Measurements from ENCODE around the gene ARHGAP23. TPM values are rescaled to one million over a fixed set of nuclear protein-coding genes. Genes with fewer than 3 reads are reported as not detected.

The ARHGAP23 gene
- total RNA-seq, 4 donors from 2014 or later, result 2.6 to 119 (median 15.2) TPM

DNA sequence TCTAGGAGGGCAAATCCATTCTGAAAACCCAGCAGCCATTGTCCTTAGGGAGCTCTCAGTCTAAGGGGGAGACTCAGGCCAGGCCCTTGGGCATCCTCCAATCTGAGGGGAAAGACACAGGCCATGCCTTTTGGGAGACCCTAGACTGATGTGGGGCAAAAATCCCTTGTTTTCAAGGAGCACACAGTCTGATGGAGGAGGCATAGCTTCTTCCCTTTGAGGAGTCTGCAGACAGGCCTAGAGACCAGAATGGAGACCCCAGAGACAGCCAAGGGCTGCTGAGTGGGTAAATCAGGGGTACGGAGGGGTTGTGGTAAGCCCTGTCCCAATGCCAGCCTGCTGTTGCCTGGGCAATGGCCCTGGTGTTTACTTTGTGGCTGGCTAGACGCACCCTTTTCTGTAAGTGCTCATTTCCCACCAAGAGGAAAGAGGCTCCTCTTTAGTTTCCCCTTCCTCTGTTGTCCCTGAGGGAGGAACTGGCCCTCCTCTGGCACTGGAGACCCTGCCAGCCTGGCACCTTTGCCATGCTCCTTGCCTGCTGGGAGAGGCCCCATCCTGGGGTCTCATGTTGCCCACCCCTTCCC, 19.3 kb downstream of the ARHGAP23 start:
- DNase-seq, result no peak
- Histone ChIP-seq H3K36me3 (no peaks in the 10 kb centered on the region), H3K27me3 (no peaks in the 10 kb centered on the region), H3K4me3 (no peak overlapping the region), H3K27ac (peak overlapping the region in 1 of 2 donors; percentile 27), H3K9me3 (no peaks in the 10 kb centered on the region), H3K4me1 (peaks cover 4 to 15% of the 10 kb centered on the region in 2 donors)
- intact Hi-C loops (cut with DNase I; ENCODE audit: low total_unique reads), result no loop called here
- TF ChIP-seq, protein P1, sequence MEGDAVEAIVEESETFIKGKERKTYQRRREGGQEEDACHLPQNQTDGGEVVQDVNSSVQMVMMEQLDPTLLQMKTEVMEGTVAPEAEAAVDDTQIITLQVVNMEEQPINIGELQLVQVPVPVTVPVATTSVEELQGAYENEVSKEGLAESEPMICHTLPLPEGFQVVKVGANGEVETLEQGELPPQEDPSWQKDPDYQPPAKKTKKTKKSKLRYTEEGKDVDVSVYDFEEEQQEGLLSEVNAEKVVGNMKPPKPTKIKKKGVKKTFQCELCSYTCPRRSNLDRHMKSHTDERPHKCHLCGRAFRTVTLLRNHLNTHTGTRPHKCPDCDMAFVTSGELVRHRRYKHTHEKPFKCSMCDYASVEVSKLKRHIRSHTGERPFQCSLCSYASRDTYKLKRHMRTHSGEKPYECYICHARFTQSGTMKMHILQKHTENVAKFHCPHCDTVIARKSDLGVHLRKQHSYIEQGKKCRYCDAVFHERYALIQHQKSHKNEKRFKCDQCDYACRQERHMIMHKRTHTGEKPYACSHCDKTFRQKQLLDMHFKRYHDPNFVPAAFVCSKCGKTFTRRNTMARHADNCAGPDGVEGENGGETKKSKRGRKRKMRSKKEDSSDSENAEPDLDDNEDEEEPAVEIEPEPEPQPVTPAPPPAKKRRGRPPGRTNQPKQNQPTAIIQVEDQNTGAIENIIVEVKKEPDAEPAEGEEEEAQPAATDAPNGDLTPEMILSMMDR (IDR thresholded peaks at IDR 0.05), result no peak
- no peak for TF ChIP-seq POLR2A (IDR thresholded peaks at IDR 0.05)

DNA sequence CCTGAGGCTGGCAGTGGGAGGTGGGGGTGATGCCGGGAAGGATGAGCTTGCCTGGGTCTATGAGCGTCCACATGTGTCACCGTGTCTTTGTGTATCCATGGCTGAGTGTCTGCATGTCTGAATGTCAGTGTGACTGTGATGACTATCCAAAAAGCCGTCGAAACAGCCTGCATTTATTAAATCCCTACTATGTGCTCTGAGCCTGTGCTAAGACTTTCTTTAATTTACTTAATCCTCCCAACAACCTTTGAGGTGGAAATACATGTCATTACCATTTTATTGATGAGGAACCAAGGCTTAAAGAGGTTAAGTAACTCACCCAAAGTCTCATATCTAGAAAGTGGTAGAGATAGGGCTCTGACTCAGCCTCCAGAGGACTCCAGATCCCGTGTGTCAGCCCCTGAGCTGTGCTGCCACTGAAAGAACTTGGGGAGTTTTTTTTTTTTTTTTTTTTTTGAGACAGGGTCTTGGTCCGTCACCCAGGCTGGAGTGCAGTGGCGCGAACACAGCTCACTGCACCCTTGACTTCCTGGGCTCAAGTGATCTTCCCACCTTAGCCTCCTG, 20.0 kb downstream of the ARHGAP23 start:
- Histone ChIP-seq H3K9me3 (no peaks in the 10 kb centered on the region), H3K36me3 (no peaks in the 10 kb centered on the region), H3K4me1 (peaks cover 4 to 17% of the 10 kb centered on the region in 2 donors), H3K4me3 (no peak overlapping the region), H3K27ac (peak overlapping the region in 1 of 2 donors; percentile 27), H3K27me3 (no peaks in the 10 kb centered on the region)
- intact Hi-C loops (cut with DNase I; ENCODE audit: low total_unique reads), result no loop called here
- DNase-seq, result no peak
- TF ChIP-seq, protein P1 (IDR thresholded peaks at IDR 0.05), result no peak
- no peak for TF ChIP-seq POLR2A (IDR thresholded peaks at IDR 0.05)

DNA sequence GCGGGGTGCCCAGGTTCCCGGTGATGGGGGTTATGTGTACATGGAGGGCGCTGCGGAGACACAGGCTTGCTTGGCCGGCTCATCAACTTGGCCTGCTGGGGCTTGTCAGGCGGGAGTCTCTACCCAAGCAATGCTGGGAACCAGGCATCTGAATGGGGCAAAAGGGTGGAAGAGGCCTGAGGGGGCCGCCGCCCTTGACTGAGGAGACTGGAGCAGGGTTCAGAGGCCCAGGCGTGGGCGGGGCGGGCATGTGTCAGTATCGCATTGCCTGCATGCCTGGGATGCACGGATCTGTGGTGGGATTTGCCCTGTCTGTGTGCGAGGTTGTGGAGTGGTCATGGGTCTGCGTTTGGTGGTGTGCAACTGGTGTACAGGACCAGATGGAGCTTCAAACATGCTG, 21.1 kb downstream of the ARHGAP23 start:
- TF ChIP-seq, protein P1 (IDR thresholded peaks at IDR 0.05), result no peak
- TF ChIP-seq POLR2A (IDR thresholded peaks at IDR 0.05), result no peak
- peaks cover 4 to 20% of the 10 kb centered on the region in 2 donors for H3K4me1 ChIP-seq
- no peaks in the 10 kb centered on the region for H3K27me3 ChIP-seq
- no peak for DNase-seq
- H3K4me3 ChIP-seq, result no peak overlapping the region
- H3K27ac ChIP-seq, result peak overlapping the region; percentile 76 to 88
- H3K9me3 ChIP-seq, result no peaks in the 10 kb centered on the region
- intact Hi-C loops (cut with DNase I; ENCODE audit: low total_unique reads), result no loop called here
- no peaks in the 10 kb centered on the region for H3K36me3 ChIP-seq

DNA sequence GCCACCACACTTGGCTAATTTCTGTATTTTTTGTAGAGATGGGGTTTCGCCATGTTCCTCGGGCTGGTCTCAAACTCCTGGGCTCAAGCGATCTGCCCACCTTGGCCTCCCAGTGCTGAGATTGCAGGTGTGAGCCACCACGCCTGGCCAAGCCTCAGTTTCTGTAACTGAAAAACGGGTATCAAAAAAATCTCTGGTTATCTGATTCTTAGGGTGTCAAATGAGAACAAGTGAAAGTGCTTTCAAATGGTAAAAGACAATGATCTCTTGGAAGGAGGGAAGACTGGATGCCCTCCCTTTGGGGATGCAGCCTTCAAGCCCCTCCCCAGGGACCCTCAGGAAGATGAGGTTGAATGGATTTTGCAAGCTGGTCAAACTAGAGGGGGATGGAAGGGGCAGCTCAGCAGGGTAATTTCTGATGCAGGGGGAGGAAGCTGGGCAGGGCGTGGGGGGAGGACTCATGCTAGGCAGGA, 22.3 kb downstream of the ARHGAP23 start:
- no peaks in the 10 kb centered on the region for H3K9me3 ChIP-seq
- intact Hi-C loops (cut with DNase I; ENCODE audit: low total_unique reads), result no loop called here
- TF ChIP-seq POLR2A (IDR thresholded peaks at IDR 0.05), result no peak
- TF ChIP-seq, protein P1 (IDR thresholded peaks at IDR 0.05), result no peak
- no peaks in the 10 kb centered on the region for H3K27me3 ChIP-seq
- H3K27ac ChIP-seq, result peak overlapping the region; percentile 76 to 88
- peaks cover 4 to 30% of the 10 kb centered on the region in 2 donors for H3K4me1 ChIP-seq
- no peak for DNase-seq
- no peak overlapping the region for H3K4me3 ChIP-seq
- H3K36me3 ChIP-seq, result no peaks in the 10 kb centered on the region

DNA sequence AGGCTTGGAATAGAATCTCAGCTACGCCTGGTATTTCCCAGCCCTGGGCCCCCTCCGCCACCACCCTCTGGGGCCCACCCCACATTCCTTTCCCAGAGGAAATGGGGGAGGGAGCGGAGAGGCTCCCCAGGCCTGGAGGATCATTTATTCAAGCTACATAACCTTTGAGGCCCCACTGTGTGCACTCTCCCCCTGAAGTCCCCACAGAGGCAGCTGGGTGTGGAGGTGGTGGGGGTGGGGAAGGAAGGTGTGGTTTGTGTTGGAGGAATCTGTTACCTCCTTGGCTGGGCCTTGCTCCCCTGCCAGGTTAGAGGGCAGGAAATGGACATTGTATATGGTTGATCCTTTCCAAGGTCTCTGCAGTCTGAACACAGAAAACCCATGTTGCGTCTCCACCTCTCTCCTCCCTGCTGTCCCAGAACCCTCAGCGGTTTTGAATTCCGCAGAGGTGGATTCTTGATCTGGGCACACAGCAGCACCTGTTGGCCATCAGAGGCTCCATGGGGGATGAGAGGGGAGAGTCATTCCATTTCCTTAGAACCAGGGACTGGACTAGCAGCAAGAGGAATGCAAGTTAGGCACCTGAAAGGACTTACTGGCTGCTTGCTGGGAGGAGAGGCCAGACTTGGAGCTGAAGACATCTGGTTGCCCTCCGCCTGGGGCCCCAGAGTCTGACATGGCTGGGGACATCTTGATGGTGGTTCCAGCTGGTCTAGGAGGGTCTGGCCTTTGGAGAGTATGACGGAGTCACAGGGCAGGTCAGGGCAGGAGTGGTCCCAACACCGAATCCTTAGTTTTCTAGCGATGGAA, 23.0 kb downstream of the ARHGAP23 start:
- no peak overlapping the region for H3K4me3 ChIP-seq
- intact Hi-C loops (cut with DNase I; ENCODE audit: low total_unique reads), result no loop called here
- DNase-seq, result peak in 1 of 2 donors; percentile 57
- no peak for TF ChIP-seq POLR2A (IDR thresholded peaks at IDR 0.05)
- TF ChIP-seq, protein P1 (IDR thresholded peaks at IDR 0.05), result no peak
- peaks cover 4 to 30% of the 10 kb centered on the region in 2 donors for H3K4me1 ChIP-seq
- no peaks in the 10 kb centered on the region for H3K27me3 ChIP-seq
- no peaks in the 10 kb centered on the region for H3K9me3 ChIP-seq
- H3K27ac ChIP-seq, result peak overlapping the region; percentile 76 to 88
- H3K36me3 ChIP-seq, result no peaks in the 10 kb centered on the region
